ENCODE results near the gene MAPKAPK3.

GRCh38 chr3:50609071-50609762, 7.7 kb upstream of the MAPKAPK3 start:
- TF ChIP-seq CTCF (IDR thresholded peaks at IDR 0.05): no peak
- TF ChIP-seq POLR2A (IDR thresholded peaks at IDR 0.05): no peak
- no peak for TF ChIP-seq EP300 (IDR thresholded peaks at IDR 0.05)

Data from ovary (tissue), 3 donors.